MG63 (cell line): Measurements from ENCODE around the gene TCEA2. TPM values are rescaled to one million over a fixed set of nuclear protein-coding genes. Genes with fewer than 3 reads are reported as not detected.
A peak's percentile ranks its signal among the peaks of the same experiment; 100 is the strongest.

ENCODE experiments used
- DNase-seq: peaks from one replicate; pipeline ENCODE4 v3.0.0-alpha.2; 2020
- H3K27me3 ChIP-seq: fragments of 250-450 bp; sonication (Bioruptor Pico); 2 replicates; pipeline ENCODE4 v1.5.1; 2020; ENCODE audit warnings: mild to moderate bottlenecking, moderate library complexity
- H3K36me3 ChIP-seq: fragments of 250-450 bp; sonication (Bioruptor Pico); 2 replicates; pipeline ENCODE4 v1.5.1; 2020; ENCODE audit warnings: mild to moderate bottlenecking, moderate library complexity
- H3K4me3 ChIP-seq: fragments of 250-450 bp; sonication (Bioruptor Pico); 2 replicates; pipeline ENCODE4 v1.5.1; 2020; ENCODE audit warnings: mild to moderate bottlenecking, moderate library complexity
- H3K9me3 ChIP-seq: fragments of 250-450 bp; sonication (Bioruptor Pico); 2 replicates; pipeline ENCODE4 v1.5.1; 2020; ENCODE audit warnings: mild to moderate bottlenecking, moderate library complexity
- total RNA-seq: library from RNA; depleted of rRNA; stranded (reverse); fragments of >200 nt; shearing (Covaris generic); gene quantifications from 2 replicates; pipeline ENCODE4 v1.2.3, GENCODE V29; 2014; ENCODE audit warnings: low replicate concordance

TCEA2 gene
- total RNA-seq, 1 experiment from 2014 or later = 48.0 TPM

DNA sequence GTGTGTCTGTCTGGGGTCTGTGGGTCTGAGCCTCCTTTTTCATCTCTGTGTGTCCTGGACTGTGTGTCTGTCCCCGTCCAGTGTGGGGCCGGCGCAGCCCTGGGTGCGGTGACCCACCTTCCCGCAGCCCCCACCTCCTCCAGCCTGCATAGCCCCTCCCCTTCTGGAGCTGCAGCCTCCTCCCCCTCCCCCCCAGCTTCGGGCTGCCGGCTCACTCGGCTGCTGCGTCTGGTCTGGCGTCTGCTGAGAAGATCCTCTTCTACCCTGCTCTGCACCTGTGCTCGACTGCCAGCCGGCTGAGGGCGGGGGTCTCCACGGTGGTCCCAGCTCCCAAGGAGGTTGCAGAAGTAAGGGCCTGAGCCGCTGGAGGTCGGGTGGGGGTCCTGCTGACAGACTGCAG is 28.8 kb downstream of the TCEA2 start:
- Histone ChIP-seq H3K4me3 (no peak overlapping the region), H3K27me3 (no peaks in the 10 kb centered on the region), H3K9me3 (no peaks in the 10 kb centered on the region), H3K36me3 (no peaks in the 10 kb centered on the region)
- DNase-seq = no peak

DNA sequence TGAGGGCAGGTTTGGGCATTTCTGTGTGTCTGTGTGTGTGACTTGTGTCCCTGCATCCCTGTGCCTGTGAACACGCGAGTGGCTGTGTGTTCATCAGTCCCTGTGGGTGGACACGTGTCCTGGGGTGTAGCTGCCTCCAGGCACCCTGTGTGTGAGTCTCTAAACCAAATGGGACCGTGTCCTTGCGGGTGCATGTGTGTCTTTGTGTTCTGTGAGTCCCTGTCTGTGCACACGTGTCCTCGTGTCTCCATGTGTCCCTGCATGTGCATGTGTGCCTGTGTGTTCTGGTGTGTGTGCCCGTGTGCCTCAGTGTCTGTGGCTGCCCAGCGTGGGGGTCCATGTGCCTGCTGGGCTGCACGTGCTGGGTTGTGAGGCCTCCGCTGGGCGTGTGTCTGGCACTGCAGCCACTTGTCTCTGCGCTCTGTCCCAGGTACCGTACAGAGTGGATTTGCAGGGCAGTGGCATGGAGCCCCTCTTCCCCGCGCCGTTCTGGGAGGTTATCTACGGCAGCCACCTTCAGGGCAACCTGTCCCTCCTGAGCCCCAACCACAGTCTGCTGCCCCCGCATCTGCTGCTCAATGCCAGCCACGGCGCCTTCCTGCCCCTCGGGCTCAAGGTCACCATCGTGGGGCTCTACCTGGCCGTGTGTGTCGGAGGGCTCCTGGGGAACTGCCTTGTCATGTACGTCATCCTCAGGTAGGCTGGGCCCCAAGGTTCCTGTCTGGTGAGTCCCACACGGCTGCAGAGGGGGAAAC is 29.4 kb downstream of the TCEA2 start:
- Histone ChIP-seq H3K4me3 (no peak overlapping the region), H3K27me3 (no peaks in the 10 kb centered on the region), H3K9me3 (no peaks in the 10 kb centered on the region), H3K36me3 (no peaks in the 10 kb centered on the region)
- DNase-seq = no peak

DNA sequence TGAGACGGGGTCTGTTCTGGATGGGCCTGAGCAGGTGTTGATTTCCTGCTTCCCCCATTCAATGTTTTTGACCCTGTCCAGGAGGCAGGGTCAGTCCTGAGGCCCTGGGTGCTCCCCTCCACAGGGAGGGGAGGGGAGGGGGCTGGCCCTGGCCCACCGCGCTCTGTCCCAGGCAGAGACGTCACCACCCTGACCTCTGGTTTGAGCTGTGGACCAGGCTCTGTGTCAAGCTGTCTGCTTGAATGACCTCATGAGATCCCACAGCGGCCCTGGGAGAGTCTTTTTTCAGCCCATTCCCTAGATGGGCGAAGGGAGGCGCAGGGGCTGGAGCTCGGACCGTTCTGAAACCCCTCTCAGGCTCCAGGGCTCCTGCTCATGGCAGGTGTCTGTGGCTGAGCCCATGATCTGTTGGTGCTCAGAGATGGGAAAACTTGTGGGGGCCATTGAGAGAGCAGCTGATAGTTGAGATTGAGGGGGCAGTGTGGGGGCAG is 30.1 kb downstream of the TCEA2 start:
- no peak for DNase-seq
- Histone ChIP-seq H3K9me3 (no peaks in the 10 kb centered on the region), H3K36me3 (no peaks in the 10 kb centered on the region), H3K4me3 (no peak overlapping the region), H3K27me3 (no peaks in the 10 kb centered on the region)

GRCh38 chr20:64095455-64095854 is 32.5 kb downstream of the TCEA2 start:
- Histone ChIP-seq H3K9me3 (no peaks in the 10 kb centered on the region), H3K4me3 (no peak overlapping the region), H3K36me3 (no peaks in the 10 kb centered on the region), H3K27me3 (no peaks in the 10 kb centered on the region; the same call in 1 of the 2 replicates)
- DNase-seq = no peak

- no peak for DNase-seq
- peaks cover 2% of the 10 kb centered on the region for H3K27me3 ChIP-seq
- no peaks in the 10 kb centered on the region for H3K9me3 ChIP-seq
- no peak overlapping the region for H3K4me3 ChIP-seq
- H3K36me3 ChIP-seq = no peaks in the 10 kb centered on the region
Observed at GRCh38 chr20:64095927-64096326, 32.9 kb downstream of the TCEA2 start.

DNA sequence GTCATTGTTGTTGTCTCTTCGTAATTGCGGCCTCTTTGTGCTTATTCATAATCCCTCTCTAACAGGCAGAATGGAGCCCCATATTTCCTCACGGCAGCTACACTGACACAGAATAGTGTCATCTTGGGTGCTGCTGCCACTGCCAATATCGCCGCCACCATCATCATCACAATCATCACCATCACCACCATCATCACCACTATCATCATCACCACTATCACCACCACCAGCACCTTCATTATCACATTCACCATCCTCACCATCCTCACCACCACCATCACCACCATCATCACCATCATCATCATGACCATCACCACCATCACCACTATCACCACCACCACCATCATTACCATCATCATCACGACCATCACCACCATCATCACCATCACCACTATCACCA is 33.5 kb downstream of the TCEA2 start:
- H3K4me3 ChIP-seq = no peak overlapping the region
- peaks cover 9% of the 10 kb centered on the region for H3K27me3 ChIP-seq
- no peaks in the 10 kb centered on the region for H3K9me3 ChIP-seq
- no peaks in the 10 kb centered on the region for H3K36me3 ChIP-seq
- DNase-seq = no peak

GRCh38 chr20:64098471-64099013 is 35.5 kb downstream of the TCEA2 start:
- DNase-seq = no peak
- Histone ChIP-seq H3K4me3 (no peak overlapping the region), H3K36me3 (no peaks in the 10 kb centered on the region), H3K9me3 (no peaks in the 10 kb centered on the region), H3K27me3 (peaks cover 16% of the 10 kb centered on the region)

DNA sequence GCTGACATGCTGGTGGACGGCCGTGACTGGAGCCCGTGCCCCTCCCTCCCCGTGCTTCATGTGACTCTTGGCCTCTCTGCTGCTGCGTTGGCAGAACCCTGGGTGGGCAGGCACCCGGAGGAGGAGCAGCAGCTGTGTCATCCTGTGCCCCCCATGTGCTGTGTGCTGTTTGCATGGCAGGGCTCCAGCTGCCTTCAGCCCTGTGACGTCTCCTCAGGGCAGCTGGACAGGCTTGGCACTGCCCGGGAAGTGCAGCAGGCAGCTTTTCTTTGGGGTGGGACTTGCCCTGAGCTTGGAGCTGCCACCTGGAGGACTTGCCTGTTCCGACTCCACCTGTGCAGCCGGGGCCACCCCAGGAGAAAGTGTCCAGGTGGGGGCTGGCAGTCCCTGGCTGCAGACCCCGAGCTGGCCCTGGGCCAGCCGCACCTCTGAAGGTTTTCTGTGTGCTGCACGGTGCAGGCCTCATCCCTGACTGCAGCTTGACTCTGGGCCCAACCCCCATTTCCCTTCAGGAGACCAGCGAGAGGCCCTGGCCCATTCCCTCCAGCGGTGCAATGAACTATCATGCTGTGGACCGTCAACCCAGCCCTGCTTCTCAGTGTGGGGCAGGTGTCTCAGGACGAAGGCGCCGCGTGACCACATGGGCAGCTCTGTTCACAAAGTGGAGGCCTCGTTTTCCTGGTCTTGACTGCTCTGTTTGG is 36.2 kb downstream of the TCEA2 start:
- H3K27me3 ChIP-seq = peaks cover 16% of the 10 kb centered on the region
- no peaks in the 10 kb centered on the region for H3K36me3 ChIP-seq
- H3K4me3 ChIP-seq = no peak overlapping the region
- H3K9me3 ChIP-seq = no peaks in the 10 kb centered on the region
- no peak for DNase-seq

DNA sequence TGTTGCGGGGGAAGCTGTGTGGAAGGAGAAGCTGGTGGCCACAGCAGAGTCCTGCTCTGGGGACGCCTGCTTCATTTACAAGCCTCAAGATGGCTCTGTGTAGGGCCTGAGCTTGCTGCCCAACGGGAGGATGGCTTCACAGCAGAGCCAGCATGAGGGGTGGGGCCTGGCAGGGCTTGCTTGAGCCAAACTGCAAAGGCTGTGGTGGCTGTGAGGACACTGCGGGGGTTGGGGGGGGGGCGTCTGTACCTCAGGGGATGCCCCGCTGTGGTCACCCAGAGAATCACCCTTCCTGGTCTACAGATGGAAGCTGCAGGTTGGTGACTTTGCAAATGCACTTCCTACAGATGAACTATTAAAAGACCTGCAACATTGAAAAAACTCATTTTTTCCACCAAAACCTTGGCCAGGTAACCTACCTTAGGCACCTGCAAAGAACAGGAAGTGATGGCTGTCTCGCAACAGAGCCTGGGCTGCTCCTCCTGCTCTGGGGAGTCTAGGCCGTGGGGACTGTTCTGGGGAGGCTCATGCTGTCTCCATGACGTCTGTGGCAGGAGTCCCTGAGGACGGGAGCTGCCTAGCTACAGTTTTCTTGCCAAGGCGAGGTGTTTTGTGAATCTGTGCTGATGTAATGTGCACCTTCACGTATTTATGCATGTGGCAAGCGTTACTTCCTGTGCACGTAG is 37.0 kb downstream of the TCEA2 start:
- Histone ChIP-seq H3K4me3 (no peak overlapping the region), H3K36me3 (no peaks in the 10 kb centered on the region), H3K9me3 (no peaks in the 10 kb centered on the region), H3K27me3 (peaks cover 16% of the 10 kb centered on the region)
- DNase-seq = no peak

GRCh38 chr20:64100566-64100888 is 37.5 kb downstream of the TCEA2 start:
- DNase-seq = no peak
- Histone ChIP-seq H3K27me3 (peaks cover 16% of the 10 kb centered on the region), H3K9me3 (no peaks in the 10 kb centered on the region), H3K4me3 (no peak overlapping the region), H3K36me3 (no peaks in the 10 kb centered on the region)

DNA sequence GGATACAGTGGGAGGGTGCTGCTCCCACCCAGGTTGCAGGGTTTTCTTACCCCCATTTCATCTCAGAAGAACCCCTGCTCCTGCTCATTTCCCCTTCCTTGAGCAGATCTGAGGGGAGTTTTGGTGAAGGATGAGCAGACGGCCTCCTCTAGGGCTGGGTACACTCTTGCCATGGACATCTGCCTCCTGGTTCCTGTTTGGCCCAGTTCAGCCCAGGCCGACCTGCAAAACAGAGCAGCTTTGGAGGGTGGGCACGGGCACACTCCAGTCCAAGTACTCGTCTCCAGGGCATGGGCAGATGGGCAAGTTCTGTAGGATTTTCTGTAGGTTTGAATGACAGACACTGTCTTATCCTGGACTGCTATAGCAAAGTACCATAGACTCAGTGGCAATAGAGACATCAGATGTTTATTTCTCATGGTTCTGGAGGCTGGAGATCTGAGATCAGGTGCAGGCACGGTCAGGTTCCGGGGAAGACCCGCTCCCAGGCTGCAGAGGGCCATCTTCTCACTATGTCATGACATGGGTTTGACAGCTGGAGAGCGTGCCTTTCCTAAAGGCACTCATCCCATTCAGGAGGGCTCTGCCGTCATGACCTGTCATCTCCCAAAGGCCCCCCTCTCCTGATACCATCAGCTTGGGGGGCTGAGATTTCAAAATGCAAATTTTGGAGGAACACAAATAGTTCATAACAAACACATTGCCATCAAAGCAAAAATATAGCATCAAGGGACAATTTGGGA is 38.1 kb downstream of the TCEA2 start:
- Histone ChIP-seq H3K36me3 (no peaks in the 10 kb centered on the region), H3K27me3 (peaks cover 16% of the 10 kb centered on the region), H3K9me3 (no peaks in the 10 kb centered on the region), H3K4me3 (no peak overlapping the region)
- no peak for DNase-seq

GRCh38 chr20:64101731-64102621 is 39.0 kb downstream of the TCEA2 start:
- Histone ChIP-seq H3K4me3 (peak overlapping the region; percentile 28), H3K9me3 (no peaks in the 10 kb centered on the region), H3K27me3 (peaks cover 16% of the 10 kb centered on the region), H3K36me3 (no peaks in the 10 kb centered on the region)
- peak; percentile 37 for DNase-seq

- H3K4me3 ChIP-seq = no peak overlapping the region; the same call in 1 of the 2 replicates
- no peaks in the 10 kb centered on the region for H3K9me3 ChIP-seq
- peaks cover 16% of the 10 kb centered on the region for H3K27me3 ChIP-seq
- DNase-seq = no peak
- H3K36me3 ChIP-seq = no peaks in the 10 kb centered on the region
Observed at GRCh38 chr20:64102647-64103354, 39.8 kb downstream of the TCEA2 start.

DNA sequence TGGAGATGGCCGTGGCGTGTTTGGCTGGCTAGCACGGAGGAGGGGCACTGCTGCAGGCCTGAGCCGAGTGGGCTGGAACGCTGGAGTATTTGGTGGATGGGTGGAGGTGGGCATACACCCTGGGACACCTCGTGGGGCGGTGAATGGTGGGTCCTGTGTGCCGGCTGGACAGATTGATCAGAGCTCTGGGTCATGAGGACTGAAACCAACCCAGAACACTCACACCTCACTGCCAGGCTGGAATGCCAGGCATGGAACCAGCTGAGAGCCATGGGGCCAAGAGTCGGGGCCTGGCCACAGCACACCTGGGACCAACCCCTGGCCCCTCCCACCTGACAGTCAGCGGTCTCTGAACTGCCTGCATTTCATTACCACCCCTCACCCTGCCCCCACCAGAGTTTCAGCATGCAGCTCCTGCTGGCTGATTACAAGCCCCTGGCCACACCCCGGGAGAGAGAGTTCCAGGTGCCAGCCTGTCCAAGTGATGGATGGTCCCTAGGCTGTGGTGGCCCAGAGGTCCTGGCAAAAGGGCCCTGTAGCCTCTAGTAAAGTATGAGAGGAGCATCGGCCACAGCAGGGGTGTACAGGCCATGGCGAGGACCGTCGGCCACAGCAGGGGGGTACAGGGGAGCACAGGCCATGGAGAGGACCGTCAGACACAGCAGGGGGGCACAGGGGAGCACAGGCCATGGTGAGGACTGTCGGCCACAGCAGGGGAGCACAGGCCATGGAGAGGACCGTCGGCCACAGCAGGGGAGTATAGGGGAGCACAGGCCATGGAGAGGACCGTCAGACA is 41.1 kb downstream of the TCEA2 start:
- DNase-seq = no peak
- Histone ChIP-seq H3K27me3 (peaks cover 16% of the 10 kb centered on the region), H3K4me3 (no peak overlapping the region), H3K9me3 (no peaks in the 10 kb centered on the region), H3K36me3 (no peaks in the 10 kb centered on the region)
